Uterus (tissue), 4 donors: ENCODE results near the gene POLR2C. TPM values are rescaled to one million over a fixed set of nuclear protein-coding genes. Genes with fewer than 3 reads are reported as not detected.

Experiments used
- DNase-seq, 2 donors: peaks; one replicate each; pipeline ENCODE4 v3.0.0-alpha.2; 2019 to 2020
- H3K27ac ChIP-seq, 2 donors: fragments of 200-600 bp; sonication (generic); 1 replicate in 1 of 2; 2 replicates in 1 of 2; pipeline ENCODE4 v1.5.1; 2016 to 2018
- H3K27me3 ChIP-seq, 2 donors: fragments of 200-600 bp; sonication (generic); one replicate each; pipeline ENCODE4 v1.5.1; 2018 to 2019; ENCODE audit warnings: control low read depth in 1 of 2
- H3K36me3 ChIP-seq, 2 donors: fragments of 200-600 bp; sonication (generic); one replicate each; pipeline ENCODE4 v1.5.1; 2019; ENCODE audit warnings: control low read depth in 1 of 2
- H3K4me1 ChIP-seq, 2 donors: fragments of 200-600 bp; sonication (generic); one replicate each; pipeline ENCODE4 v1.5.1; 2018 to 2019; ENCODE audit warnings: control low read depth in 1 of 2
- H3K4me3 ChIP-seq, 2 donors: fragments of 200-600 bp; sonication (generic); 1 replicate in 1 of 2; 2 replicates in 1 of 2; pipeline ENCODE4 v1.5.1; 2018 to 2019; ENCODE audit warnings: mild to moderate bottlenecking in 1 of 2
- H3K9me3 ChIP-seq, 2 donors: fragments of 200-600 bp; sonication (generic); one replicate each; pipeline ENCODE4 v1.5.1; 2019; ENCODE audit warnings: control low read depth in 1 of 2
- POLR2A ChIP-seq, 2 donors: fragments of 450-650 bp; IDR thresholded peaks; one replicate each; pipeline ENCODE4 v1.6.1; 2016; ENCODE audit warnings: antibody characterized with exemption in 2 of 2, mild to moderate bottlenecking in 1 of 2, moderate library complexity in 1 of 2
- intact Hi-C: fragments of 100-400 bp; cut with DNase I; formaldehyde crosslinking; loops from one replicate; pipeline ENCODE4 v1.15.1; 2023; ENCODE audit warnings: low total_unique reads
- total RNA-seq, 4 donors: library from RNA; depleted of rRNA in 3 of 4; stranded (reverse); fragments of >200 nt in 3 of 4; gene quantifications; one replicate each; pipeline versions ENCODE4 v1.1.0 to v1.2.4, GENCODE V29; 2014 to 2023
- TF ChIP-seq, protein P1 (sequence below), 4 experiments: fragments of 200-600 bp in 2 of 4; fragments of 450-650 bp in 2 of 4; sonication (generic) in 2 of 4; IDR thresholded peaks; one replicate each; pipeline ENCODE4 v1.5.1; 2016 to 2019; ENCODE audit warnings: antibody characterized with exemption in 4 of 4, mild to moderate bottlenecking in 2 of 4, moderate library complexity in 1 of 4
- donor health status: DM: yes; HTN: yes; CAD: no.

The POLR2C gene
- total RNA-seq, 4 donors from 2014 or later = 64.3 to 460 (median 104) TPM

DNA sequence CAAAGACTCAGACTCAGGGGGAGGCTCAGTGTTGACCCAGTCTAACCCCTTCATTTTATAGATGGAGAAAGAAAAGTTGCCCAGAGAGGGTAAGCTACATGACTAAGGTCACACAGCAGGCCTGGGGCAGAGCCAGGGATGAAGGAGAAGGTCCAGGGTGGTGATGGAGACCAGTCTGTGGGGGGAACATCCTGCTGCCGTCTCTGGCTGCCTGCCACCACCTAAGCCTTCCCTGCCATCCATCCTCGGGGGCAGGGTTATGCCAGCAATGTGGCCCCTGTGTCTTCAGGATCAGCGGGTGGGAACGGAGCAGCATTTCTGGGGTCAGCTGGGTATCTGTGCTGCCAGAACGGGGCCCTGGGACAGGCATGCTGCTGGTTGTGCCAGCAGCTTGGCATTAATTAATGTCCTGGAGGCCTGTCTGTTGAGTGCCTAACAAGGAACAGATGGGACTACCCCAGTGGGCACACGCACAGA, 18.3 kb downstream of the POLR2C start:
- Histone ChIP-seq H3K4me1 (peaks cover 0 to 18% of the 10 kb centered on the region in 2 donors), H3K4me3 (no peak overlapping the region), H3K27me3 (no peaks in the 10 kb centered on the region), H3K27ac (peak overlapping the region; percentile 33 to 66), H3K9me3 (no peaks in the 10 kb centered on the region), H3K36me3 (no peaks in the 10 kb centered on the region)
- no peak for TF ChIP-seq POLR2A (IDR thresholded peaks at IDR 0.05)
- TF ChIP-seq, protein P1, sequence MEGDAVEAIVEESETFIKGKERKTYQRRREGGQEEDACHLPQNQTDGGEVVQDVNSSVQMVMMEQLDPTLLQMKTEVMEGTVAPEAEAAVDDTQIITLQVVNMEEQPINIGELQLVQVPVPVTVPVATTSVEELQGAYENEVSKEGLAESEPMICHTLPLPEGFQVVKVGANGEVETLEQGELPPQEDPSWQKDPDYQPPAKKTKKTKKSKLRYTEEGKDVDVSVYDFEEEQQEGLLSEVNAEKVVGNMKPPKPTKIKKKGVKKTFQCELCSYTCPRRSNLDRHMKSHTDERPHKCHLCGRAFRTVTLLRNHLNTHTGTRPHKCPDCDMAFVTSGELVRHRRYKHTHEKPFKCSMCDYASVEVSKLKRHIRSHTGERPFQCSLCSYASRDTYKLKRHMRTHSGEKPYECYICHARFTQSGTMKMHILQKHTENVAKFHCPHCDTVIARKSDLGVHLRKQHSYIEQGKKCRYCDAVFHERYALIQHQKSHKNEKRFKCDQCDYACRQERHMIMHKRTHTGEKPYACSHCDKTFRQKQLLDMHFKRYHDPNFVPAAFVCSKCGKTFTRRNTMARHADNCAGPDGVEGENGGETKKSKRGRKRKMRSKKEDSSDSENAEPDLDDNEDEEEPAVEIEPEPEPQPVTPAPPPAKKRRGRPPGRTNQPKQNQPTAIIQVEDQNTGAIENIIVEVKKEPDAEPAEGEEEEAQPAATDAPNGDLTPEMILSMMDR (IDR thresholded peaks at IDR 0.05) = no peak
- no peak for DNase-seq
- intact Hi-C loops = no loop called here

- Histone ChIP-seq H3K27me3 (no peaks in the 10 kb centered on the region), H3K4me1 (peaks cover 0 to 18% of the 10 kb centered on the region in 2 donors), H3K9me3 (no peaks in the 10 kb centered on the region), H3K4me3 (no peak overlapping the region), H3K36me3 (no peaks in the 10 kb centered on the region), H3K27ac (peak overlapping the region in 1 of 2 donors; percentile 66)
- DNase-seq = no peak
- no peak for TF ChIP-seq POLR2A (IDR thresholded peaks at IDR 0.05)
- TF ChIP-seq, protein P1 (IDR thresholded peaks at IDR 0.05) = no peak
- intact Hi-C loops = no loop called here
Observed at GRCh38 chr16:57481421-57481820, 18.9 kb downstream of the POLR2C start.

- no peaks in the 10 kb centered on the region for H3K9me3 ChIP-seq
- no peaks in the 10 kb centered on the region for H3K27me3 ChIP-seq
- intact Hi-C loops = no loop called here
- no peaks in the 10 kb centered on the region for H3K36me3 ChIP-seq
- peaks cover 0 to 23% of the 10 kb centered on the region in 2 donors for H3K4me1 ChIP-seq
- TF ChIP-seq, protein P1 (IDR thresholded peaks at IDR 0.05) = no peak
- no peak for TF ChIP-seq POLR2A (IDR thresholded peaks at IDR 0.05)
- no peak overlapping the region for H3K4me3 ChIP-seq
- no peak overlapping the region for H3K27ac ChIP-seq
- no peak for DNase-seq
Observed at GRCh38 chr16:57482845-57483545, 20.5 kb downstream of the POLR2C start.

GRCh38 chr16:57483725-57484514, 21.4 kb downstream of the POLR2C start:
- Histone ChIP-seq H3K36me3 (no peaks in the 10 kb centered on the region), H3K9me3 (no peaks in the 10 kb centered on the region), H3K27me3 (no peaks in the 10 kb centered on the region), H3K27ac (peak overlapping the region in 1 of 2 donors; percentile 87), H3K4me3 (no peak overlapping the region), H3K4me1 (peaks cover 0 to 23% of the 10 kb centered on the region in 2 donors)
- TF ChIP-seq, protein P1 (IDR thresholded peaks at IDR 0.05) = no peak
- TF ChIP-seq POLR2A (IDR thresholded peaks at IDR 0.05) = no peak
- intact Hi-C loops = no loop called here
- peak in 1 of 2 donors; percentile 8 for DNase-seq

DNA sequence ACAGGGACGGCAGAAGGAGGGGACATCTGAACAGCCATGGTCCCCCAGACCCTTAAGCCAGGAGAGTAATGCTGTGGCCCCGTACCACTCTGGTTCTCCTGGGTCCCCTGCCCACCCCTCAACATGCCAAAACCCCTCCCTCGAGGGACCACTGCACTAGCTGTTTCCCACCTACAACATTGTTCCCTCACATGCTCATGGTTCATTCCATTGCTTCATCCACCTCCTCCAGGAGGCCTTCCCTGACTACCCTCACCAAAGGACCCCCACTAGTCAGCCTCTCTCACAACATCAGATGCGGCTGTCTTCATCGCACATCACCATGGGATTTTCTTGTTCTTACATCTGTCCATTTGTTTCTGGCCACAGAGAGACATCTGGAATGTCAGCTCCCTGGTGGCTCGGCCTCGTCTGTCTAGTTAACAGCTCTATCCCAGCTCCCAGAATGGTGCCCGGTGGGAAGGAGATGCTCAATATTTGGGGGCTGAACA, 22.1 kb downstream of the POLR2C start:
- TF ChIP-seq, protein P1 (IDR thresholded peaks at IDR 0.05) = no peak
- no peak for TF ChIP-seq POLR2A (IDR thresholded peaks at IDR 0.05)
- Histone ChIP-seq H3K27ac (peak overlapping the region; percentile 73 to 87), H3K36me3 (no peaks in the 10 kb centered on the region), H3K4me3 (no peak overlapping the region), H3K9me3 (no peaks in the 10 kb centered on the region), H3K4me1 (peaks cover 0 to 23% of the 10 kb centered on the region in 2 donors), H3K27me3 (no peaks in the 10 kb centered on the region)
- no peak for DNase-seq
- intact Hi-C loops = no loop called here
